Transverse colon (tissue), 4 donors: ENCODE data around the gene ADGRB3. TPM values are rescaled to one million over a fixed set of nuclear protein-coding genes. Genes with fewer than 3 reads are reported as not detected.

ENCODE experiments used
- DNase-seq: peaks from one replicate; pipeline ENCODE4 v3.0.0-alpha.2; 2019
- H3K27ac ChIP-seq, 4 donors: fragments of 200-600 bp; sonication (generic); 2 replicates each; pipeline ENCODE4 v1.5.1; 2016 to 2018; ENCODE audit warnings: inconsistent platforms in 4 of 4
- H3K27me3 ChIP-seq: fragments of 200-600 bp; sonication (generic); 2 replicates; pipeline ENCODE4 v1.5.1; 2017; ENCODE audit warnings: inconsistent platforms
- H3K36me3 ChIP-seq, 4 donors: fragments of 200-600 bp; sonication (generic); 2 replicates each; pipeline ENCODE4 v1.5.1; 2017 to 2019; ENCODE audit warnings: inconsistent platforms in 4 of 4
- H3K4me1 ChIP-seq, 4 donors: fragments of 200-600 bp; sonication (generic); 2 replicates each; pipeline ENCODE4 v1.5.1; 2017 to 2020; ENCODE audit warnings: inconsistent platforms in 4 of 4
- H3K4me3 ChIP-seq, 4 donors: fragments of 200-600 bp; sonication (generic); 1 replicate in 1 of 4; 2 replicates in 3 of 4; pipeline versions ENCODE4 v1.5.1 to v1.6.1; 2017 to 2019; ENCODE audit warnings: inconsistent platforms in 4 of 4
- H3K9me3 ChIP-seq, 2 donors: fragments of 200-600 bp; sonication (generic); 2 replicates each; pipeline ENCODE4 v1.5.1; 2017 to 2019; ENCODE audit warnings: inconsistent platforms in 2 of 2
- CTCF ChIP-seq, 5 experiments: fragments of 200-600 bp in 3 of 5; fragments of 450-650 bp in 2 of 5; sonication (generic) in 3 of 5; IDR thresholded peaks; 1 replicate in 2 of 5; 2 replicates in 3 of 5; pipeline ENCODE4 v1.5.1; 2016 to 2017; ENCODE audit warnings: antibody characterized with exemption in 5 of 5, inconsistent platforms in 3 of 5, mild to moderate bottlenecking in 2 of 5, moderate library complexity in 1 of 5
- EP300 ChIP-seq: sonication (generic); formaldehyde crosslinking; IDR thresholded peaks from one replicate; pipeline ENCODE4 v1.6.1; 2017; ENCODE audit warnings: antibody characterized with exemption, low read depth
- POLR2A ChIP-seq: fragments of 450-650 bp; IDR thresholded peaks from one replicate; pipeline ENCODE4 v1.6.1; 2016; ENCODE audit warnings: antibody characterized with exemption, mild to moderate bottlenecking, moderate library complexity
- POLR2AphosphoS5 ChIP-seq, 3 donors: sonication (generic); formaldehyde crosslinking; IDR thresholded peaks; one replicate each; pipeline ENCODE4 v1.6.1; 2016; ENCODE audit warnings: antibody characterized with exemption in 3 of 3
- WGBS, 2 donors: methylation state at CpG; one replicate each; pipeline ENCODE4 v1.1.5; 2018; ENCODE audit warnings: low coverage in 1 of 2; 5-methylcytosine and 5-hydroxymethylcytosine counted together
- in situ Hi-C, 4 donors: fragments of 200-750 bp; cut with MboI; loops; one replicate each; pipeline versions ENCODE4 v1.15.0 to v1.15.1; 2017; ENCODE audit warnings: low sequenced_read_pairs in 3 of 4, low pct_ligation_motif_present in 1 of 4, low pct_unique_long_range_greater_than_20kb in 1 of 4
- intact Hi-C: fragments of 100-400 bp; cut with DNase I; formaldehyde crosslinking; loops from one replicate; pipeline ENCODE4 v1.15.1; 2023; ENCODE audit warnings: low total_unique reads
- total RNA-seq, 4 donors: library from RNA; depleted of rRNA; stranded (reverse); fragments of >200 nt; gene quantifications; one replicate each; pipeline ENCODE4 v1.1.0, GENCODE V29; 2016

ADGRB3 gene
- total RNA-seq, 4 donors from 2014 or later, result 0.37 to 20.5 (median 2.2) TPM

- 20 to 24% methylated on average over 11 to 13 of the region's 13 CpGs for WGBS, 2 donors
- intact Hi-C loops, result no loop called here
- H3K36me3 ChIP-seq, result no peaks in the 10 kb centered on the region
- TF ChIP-seq POLR2A (no peak), POLR2AphosphoS5 (IDR thresholded peaks at IDR 0.05) (no peak), EP300 (no peak), CTCF (IDR thresholded peaks at IDR 0.05) (no peak)
- H3K4me1 ChIP-seq, result peaks cover 0 to 14% (median 13%) of the 10 kb centered on the region in 4 donors
- H3K27me3 ChIP-seq, result peaks cover 34% of the 10 kb centered on the region
- peak overlapping the region in 2 of 4 donors; percentile 13 to 28 for H3K4me3 ChIP-seq
- no peak for DNase-seq
- peak overlapping the region in 2 of 4 donors; percentile 6 to 25 for H3K27ac ChIP-seq
- no peaks in the 10 kb centered on the region for H3K9me3 ChIP-seq
- in situ Hi-C loops, result loop anchor here in 2 of 4 donors (25.0 kb wide), 2 partner anchors 322 to 1472 kb away; no protein-coding TSS in a partner anchor
Measured at GRCh38 chr6:68639826-68640490, 4.9 kb downstream of the ADGRB3 start.

- no peak for TF ChIP-seq POLR2A
- TF ChIP-seq EP300, result no peak
- TF ChIP-seq CTCF (IDR thresholded peaks at IDR 0.05), result no peak
- no peak for TF ChIP-seq POLR2AphosphoS5 (IDR thresholded peaks at IDR 0.05)
- WGBS, 2 donors, result 16 to 19% methylated on average over 3 of the region's 3 CpGs
- no peak for DNase-seq
- intact Hi-C loops, result no loop called here
- Histone ChIP-seq H3K9me3 (no peaks in the 10 kb centered on the region), H3K27me3 (peaks cover 30% of the 10 kb centered on the region), H3K27ac (peak overlapping the region in 2 of 4 donors; percentile 6 to 25), H3K4me3 (peak overlapping the region in 2 of 4 donors; percentile 13 to 28), H3K36me3 (no peaks in the 10 kb centered on the region), H3K4me1 (peaks cover 0 to 12% (median 11%) of the 10 kb centered on the region in 4 donors)
- in situ Hi-C loops, result loop anchor here in 2 of 4 donors (25.0 kb wide), 2 partner anchors 322 to 1472 kb away; no protein-coding TSS in a partner anchor
Measured at GRCh38 chr6:68640491-68640835, 5.4 kb downstream of the ADGRB3 start.

- no peak for TF ChIP-seq POLR2AphosphoS5 (IDR thresholded peaks at IDR 0.05)
- TF ChIP-seq POLR2A, result no peak
- TF ChIP-seq EP300, result no peak
- TF ChIP-seq CTCF (IDR thresholded peaks at IDR 0.05), result no peak
- in situ Hi-C loops, result loop anchor here in 2 of 4 donors (25.0 kb wide), 2 partner anchors 321 to 1471 kb away; no protein-coding TSS in a partner anchor
- peaks cover 0 to 5% (median 4%) of the 10 kb centered on the region in 4 donors for H3K4me1 ChIP-seq
Measured at GRCh38 chr6:68641172-68641571, 6.1 kb downstream of the ADGRB3 start.

DNA sequence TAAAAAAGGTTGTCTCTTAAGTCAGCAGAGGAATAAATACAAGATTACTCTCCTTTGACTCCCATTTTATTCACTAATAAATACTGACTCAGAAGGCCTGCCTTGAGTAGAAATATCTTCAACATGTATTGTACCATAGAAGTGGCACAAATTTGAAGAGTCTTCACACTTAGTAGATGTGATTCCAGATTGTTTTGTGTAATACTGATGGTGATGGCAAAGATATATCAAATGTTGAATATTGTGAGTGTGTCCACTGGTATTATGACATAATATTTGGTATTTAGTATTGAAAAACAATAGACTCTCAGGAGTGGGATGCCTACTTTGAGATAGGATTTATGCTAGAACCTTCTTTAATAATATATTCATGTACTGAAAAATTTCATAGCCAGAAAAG lies 7.0 kb downstream of the ADGRB3 start:
- TF ChIP-seq POLR2A, result no peak
- no peak for TF ChIP-seq CTCF (IDR thresholded peaks at IDR 0.05)
- no peak for TF ChIP-seq POLR2AphosphoS5 (IDR thresholded peaks at IDR 0.05)
- TF ChIP-seq EP300, result no peak
- Histone ChIP-seq H3K36me3 (no peaks in the 10 kb centered on the region), H3K9me3 (no peaks in the 10 kb centered on the region), H3K27me3 (peaks cover 13% of the 10 kb centered on the region), H3K27ac (no peak overlapping the region), H3K4me1 (no peaks in the 10 kb centered on the region), H3K4me3 (no peak overlapping the region)
- in situ Hi-C loops, result loop anchor here in 2 of 4 donors (25.0 kb wide), 2 partner anchors 320 to 1470 kb away; no protein-coding TSS in a partner anchor
- intact Hi-C loops, result no loop called here
- no peak for DNase-seq

More at GRCh38 chr6:68641172-68641571, 6.1 kb downstream of the ADGRB3 start:
- intact Hi-C loops, result no loop called here
- Histone ChIP-seq H3K9me3 (no peaks in the 10 kb centered on the region), H3K36me3 (no peaks in the 10 kb centered on the region), H3K4me3 (no peak overlapping the region), H3K27me3 (peaks cover 22% of the 10 kb centered on the region), H3K27ac (peak overlapping the region in 1 of 4 donors; percentile 25)
- 62 to 73% methylated on average over 2 of the region's 2 CpGs for WGBS, 2 donors
- DNase-seq, result no peak
